Suprapubic skin (tissue), 4 donors: ENCODE results near the gene LGI1.

ENCODE experiments used
- CTCF ChIP-seq, 2 donors: fragments of 200-600 bp in 1 of 2; fragments of 450-650 bp in 1 of 2; sonication (generic) in 1 of 2; IDR thresholded peaks; one replicate each; pipeline ENCODE4 v1.5.1; 2016 to 2019; ENCODE audit warnings: antibody characterized with exemption in 2 of 2, mild to moderate bottlenecking in 1 of 2, moderate library complexity in 1 of 2
- EP300 ChIP-seq: sonication (generic); formaldehyde crosslinking; IDR thresholded peaks from one replicate; pipeline ENCODE4 v1.6.1; 2017; ENCODE audit warnings: antibody characterized with exemption
- POLR2A ChIP-seq, 2 donors: fragments of 450-650 bp; IDR thresholded peaks; one replicate each; pipeline ENCODE4 v1.6.1; 2017; ENCODE audit warnings: antibody characterized with exemption in 2 of 2, mild to moderate bottlenecking in 2 of 2, moderate library complexity in 2 of 2
- POLR2AphosphoS5 ChIP-seq, 3 donors: sonication (generic); formaldehyde crosslinking; IDR thresholded peaks; one replicate each; pipeline ENCODE4 v1.6.1; 2017; ENCODE audit warnings: antibody characterized with exemption in 3 of 3

- TF ChIP-seq CTCF (IDR thresholded peaks at IDR 0.05): no peak
- no peak for TF ChIP-seq EP300
- TF ChIP-seq POLR2AphosphoS5 (IDR thresholded peaks at IDR 0.05): no peak
- no peak for TF ChIP-seq POLR2A (IDR thresholded peaks at IDR 0.05)
Measured at GRCh38 chr10:93711891-93712290, 45.8 kb upstream of the LGI1 start.
